ENCODE measurements around the gene KRAS.

KRAS gene

DNA sequence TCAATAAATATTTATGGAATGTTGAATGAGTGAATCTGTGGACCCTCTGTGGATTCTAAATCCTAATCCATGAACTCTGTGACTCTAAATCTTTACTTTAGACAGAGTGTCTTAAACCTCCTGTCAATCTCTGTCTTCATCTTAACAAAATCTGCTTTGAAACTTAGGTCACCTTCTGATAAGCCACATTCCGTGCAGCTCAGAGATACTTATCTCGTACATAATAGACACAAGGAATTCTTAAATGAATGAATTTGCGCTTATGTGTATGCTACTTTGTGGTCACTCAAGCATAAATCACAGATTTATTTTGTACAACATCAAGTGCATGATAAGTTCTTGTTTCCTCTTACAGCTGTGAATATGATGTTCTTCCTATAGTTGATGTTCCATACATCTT, 2.2 kb upstream of the KRAS start:
- Histone ChIP-seq H3K27me3 (ENCODE audit: control insufficient read depth in 3 of 3, insufficient read depth in 3 of 3, low read depth in 1 of 3, low read length in 3 of 3) (peaks cover 0 to 54% (median 5%) of the 10 kb centered on the region in 3 experiments), H3K9me3 (replicated peaks in 1 of 2; ENCODE audit: control insufficient read depth in 2 of 2, insufficient read depth in 1 of 2, low read depth in 1 of 2, low read length in 2 of 2) (peaks cover 0 to 5% of the 10 kb centered on the region in 2 donors), H2BK15ac (ENCODE audit: low read length) (no peak overlapping the region), H3K36me3 (replicated peaks in 1 of 2; ENCODE audit: control insufficient read depth in 2 of 2, insufficient read depth in 2 of 2, low read length in 2 of 2) (no peaks in the 10 kb centered on the region), H3K9ac (ENCODE audit: low read depth, low read length, poor library complexity) (no peak overlapping the region), H3K4me3 (ENCODE audit: low read length in 2 of 2) (no peak overlapping the region), H3K79me1 (ENCODE audit: low read depth, low read length) (peaks cover 3% of the 10 kb centered on the region), H3K23ac (ENCODE audit: low read depth, low read length, poor library complexity) (no peak overlapping the region), H2AK5ac (ENCODE audit: low read depth, low read length) (no peak overlapping the region), H3K4ac (ENCODE audit: low read length) (no peak overlapping the region), H3K18ac (ENCODE audit: low read length) (no peak overlapping the region), H3K14ac (ENCODE audit: low read length) (no peak overlapping the region), H4K8ac (ENCODE audit: low read depth, low read length) (no peak overlapping the region), H2BK12ac (ENCODE audit: low read length) (no peak overlapping the region), H3K4me1 (ENCODE audit: control insufficient read depth in 2 of 2, insufficient read depth in 1 of 2, low read depth in 1 of 2, low read length in 2 of 2) (peaks cover 5 to 10% of the 10 kb centered on the region in 2 donors), H2BK5ac (ENCODE audit: low read length) (no peak overlapping the region), H4K91ac (ENCODE audit: low read depth, low read length, poor library complexity) (no peak overlapping the region), H3K4me2 (ENCODE audit: insufficient read depth, low read length, poor library complexity, severe bottlenecking) (no peak overlapping the region), H2AFZ (ENCODE audit: low read length) (no peak overlapping the region), H2BK120ac (ENCODE audit: low read depth, low read length) (no peak overlapping the region), H3K27ac (replicated peaks; ENCODE audit: low read length) (no peak overlapping the region)
- WGBS, 2 donors (ENCODE audit: extremely low coverage in 2 of 2, insufficient read length in 2 of 2, insufficient replicate concordance in 1 of 2) = no CpG with 5 or more reads among the region's 3 CpGs
- no peak for DNase-seq (ENCODE audit: low spot score)

DNA sequence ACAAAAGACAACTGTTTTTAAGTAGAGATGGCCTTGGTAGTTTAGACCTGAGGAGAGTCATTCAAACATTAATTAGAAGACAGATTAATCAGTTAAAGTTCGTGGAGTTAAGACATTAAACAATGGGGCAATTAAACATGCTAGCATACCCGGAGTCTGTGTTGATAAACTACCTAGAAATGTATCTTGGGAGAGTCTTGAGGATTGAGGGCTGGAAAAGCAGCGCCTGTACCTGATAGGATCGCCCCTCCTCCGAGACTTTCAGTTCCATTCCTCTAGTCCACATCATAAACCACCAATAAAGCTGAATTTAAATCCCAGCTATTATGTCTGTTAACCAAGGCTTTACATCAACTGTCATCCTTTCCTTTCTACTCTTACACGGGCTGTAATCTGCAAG, 1.0 kb upstream of the KRAS start:
- peaks cover 3% of the 10 kb centered on the region for H3K79me1 ChIP-seq (ENCODE audit: low read depth, low read length)
- no peak overlapping the region for H3K9ac ChIP-seq (ENCODE audit: low read depth, low read length, poor library complexity)
- peak overlapping the region; percentile 93 for H2AFZ ChIP-seq (ENCODE audit: low read length)
- peak overlapping the region; percentile 83 for H3K4me2 ChIP-seq (ENCODE audit: insufficient read depth, low read length, poor library complexity, severe bottlenecking)
- H4K91ac ChIP-seq (ENCODE audit: low read depth, low read length, poor library complexity) = no peak overlapping the region
- H3K14ac ChIP-seq (ENCODE audit: low read length) = no peak overlapping the region
- H3K4me3 ChIP-seq (ENCODE audit: low read length in 2 of 2) = peak overlapping the region in 1 of 2 donors; percentile 75
- DNase-seq (ENCODE audit: low spot score) = no peak
- peaks cover 0 to 5% of the 10 kb centered on the region in 2 donors for H3K9me3 ChIP-seq (replicated peaks in 1 of 2; ENCODE audit: control insufficient read depth in 2 of 2, insufficient read depth in 1 of 2, low read depth in 1 of 2, low read length in 2 of 2)
- no peak overlapping the region for H2BK15ac ChIP-seq (ENCODE audit: low read length)
- H2BK5ac ChIP-seq (ENCODE audit: low read length) = no peak overlapping the region
- H3K4me1 ChIP-seq (ENCODE audit: control insufficient read depth in 2 of 2, insufficient read depth in 1 of 2, low read depth in 1 of 2, low read length in 2 of 2) = peaks cover 3 to 8% of the 10 kb centered on the region in 2 donors
- no peak overlapping the region for H3K4ac ChIP-seq (ENCODE audit: low read length)
- no peak overlapping the region for H2BK12ac ChIP-seq (ENCODE audit: low read length)
- H2BK120ac ChIP-seq (ENCODE audit: low read depth, low read length) = no peak overlapping the region
- H3K27ac ChIP-seq (replicated peaks; ENCODE audit: low read length) = no peak overlapping the region
- H3K27me3 ChIP-seq (ENCODE audit: control insufficient read depth in 3 of 3, insufficient read depth in 3 of 3, low read depth in 1 of 3, low read length in 3 of 3) = peaks cover 0 to 53% (median 5%) of the 10 kb centered on the region in 3 experiments
- no peak overlapping the region for H4K8ac ChIP-seq (ENCODE audit: low read depth, low read length)
- WGBS, 2 donors (ENCODE audit: extremely low coverage in 2 of 2, insufficient read length in 2 of 2, insufficient replicate concordance in 1 of 2) = no CpG with 5 or more reads among the region's 6 CpGs
- no peak overlapping the region for H3K23ac ChIP-seq (ENCODE audit: low read depth, low read length, poor library complexity)
- no peak overlapping the region for H2AK5ac ChIP-seq (ENCODE audit: low read depth, low read length)
- H3K18ac ChIP-seq (ENCODE audit: low read length) = no peak overlapping the region
- peaks cover 0 to 5% of the 10 kb centered on the region in 2 donors for H3K36me3 ChIP-seq (replicated peaks in 1 of 2; ENCODE audit: control insufficient read depth in 2 of 2, insufficient read depth in 2 of 2, low read length in 2 of 2)

DNA sequence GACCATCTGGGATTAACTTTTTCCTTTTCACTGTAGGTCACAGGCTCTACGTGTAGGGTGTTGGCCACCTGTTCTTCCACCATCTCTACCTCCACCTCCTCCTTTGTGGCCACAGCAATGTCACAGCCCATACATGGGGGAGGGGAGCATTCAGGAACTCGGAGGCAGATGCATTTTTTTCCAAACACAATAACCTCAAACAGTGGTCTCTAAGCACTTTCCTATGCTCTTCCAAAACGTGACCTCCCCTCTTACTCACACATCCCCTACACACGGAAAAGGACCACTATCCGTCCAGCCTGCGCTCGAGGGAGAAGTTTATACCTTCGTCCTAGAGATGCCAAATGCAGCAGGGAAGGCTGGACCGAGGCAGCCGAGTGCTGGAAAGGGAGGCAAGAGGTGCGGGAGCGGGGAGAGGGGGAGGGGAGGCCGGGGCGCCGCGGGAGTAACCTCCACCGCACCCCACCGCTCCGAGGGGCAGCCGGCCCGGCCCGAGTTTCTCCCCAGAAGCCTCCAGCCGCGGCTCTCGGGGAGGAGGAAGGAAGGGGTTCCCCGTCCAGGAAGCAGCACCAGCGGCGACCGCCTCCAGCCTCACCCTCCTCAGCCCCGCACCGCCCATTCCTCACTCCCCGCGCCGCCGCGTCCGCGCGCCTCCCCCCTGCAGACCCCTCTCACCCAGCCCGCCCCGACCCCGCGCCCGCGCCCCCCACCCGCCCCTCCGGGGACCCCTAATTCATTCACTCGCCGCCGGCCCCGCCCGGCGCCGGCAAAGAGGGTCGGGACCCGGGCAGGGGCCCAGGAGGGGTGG, 594 bp downstream of the KRAS start:
- peak; percentile 27 for DNase-seq (ENCODE audit: low spot score)
- Histone ChIP-seq H3K79me1 (ENCODE audit: low read depth, low read length) (peaks cover 3% of the 10 kb centered on the region), H3K9me3 (replicated peaks in 1 of 2; ENCODE audit: control insufficient read depth in 2 of 2, insufficient read depth in 1 of 2, low read depth in 1 of 2, low read length in 2 of 2) (peaks cover 0 to 5% of the 10 kb centered on the region in 2 donors), H3K36me3 (replicated peaks in 1 of 2; ENCODE audit: control insufficient read depth in 2 of 2, insufficient read depth in 2 of 2, low read length in 2 of 2) (peaks cover 0 to 6% of the 10 kb centered on the region in 2 donors), H3K9ac (ENCODE audit: low read depth, low read length, poor library complexity) (peak overlapping the region; percentile 95), H3K18ac (ENCODE audit: low read length) (peak overlapping the region; percentile 99), H3K4me3 (ENCODE audit: low read length in 2 of 2) (peak overlapping the region; percentile 75 to 97), H2AFZ (ENCODE audit: low read length) (peak overlapping the region; percentile 93), H3K4me2 (ENCODE audit: insufficient read depth, low read length, poor library complexity, severe bottlenecking) (peak overlapping the region; percentile 69), H3K14ac (ENCODE audit: low read length) (peak overlapping the region; percentile 79), H2BK12ac (ENCODE audit: low read length) (peak overlapping the region; percentile 53), H3K27ac (replicated peaks; ENCODE audit: low read length) (peak overlapping the region; percentile 85), H2BK15ac (ENCODE audit: low read length) (peak overlapping the region; percentile 87), H3K4me1 (ENCODE audit: control insufficient read depth in 2 of 2, insufficient read depth in 1 of 2, low read depth in 1 of 2, low read length in 2 of 2) (peaks cover 3 to 6% of the 10 kb centered on the region in 2 donors), H2BK5ac (ENCODE audit: low read length) (peak overlapping the region; percentile 62), H3K27me3 (ENCODE audit: control insufficient read depth in 3 of 3, insufficient read depth in 3 of 3, low read depth in 1 of 3, low read length in 3 of 3) (peaks cover 0 to 37% (median 5%) of the 10 kb centered on the region in 3 experiments), H4K8ac (ENCODE audit: low read depth, low read length) (peak overlapping the region; percentile 57), H2BK120ac (ENCODE audit: low read depth, low read length) (no peak overlapping the region), H3K23ac (ENCODE audit: low read depth, low read length, poor library complexity) (peak overlapping the region; percentile 86), H2AK5ac (ENCODE audit: low read depth, low read length) (peak overlapping the region; percentile 74), H3K4ac (ENCODE audit: low read length) (no peak overlapping the region), H4K91ac (ENCODE audit: low read depth, low read length, poor library complexity) (no peak overlapping the region)
- no CpG with 5 or more reads among the region's 56 CpGs for WGBS, 2 donors (ENCODE audit: extremely low coverage in 2 of 2, insufficient read length in 2 of 2, insufficient replicate concordance in 1 of 2)

DNA sequence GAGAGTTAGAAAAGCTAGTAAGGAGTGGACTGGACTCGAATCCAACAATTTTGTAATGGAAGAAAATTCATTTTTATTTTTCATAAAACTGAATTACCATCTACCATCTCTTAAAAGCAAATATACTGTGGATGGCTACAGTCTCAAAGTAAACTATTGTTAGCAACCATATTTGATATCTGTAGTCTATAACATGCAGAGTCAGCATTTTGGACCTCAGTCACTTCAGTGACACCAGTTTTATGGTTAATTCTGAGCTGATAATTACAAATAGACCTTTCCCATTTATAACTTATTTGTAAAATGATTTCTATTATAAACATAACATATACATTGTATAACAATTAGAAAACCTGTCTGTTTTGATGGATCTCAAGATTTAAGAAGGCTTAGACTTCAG, 2.0 kb downstream of the KRAS start:
- DNase-seq (ENCODE audit: low spot score) = no peak
- Histone ChIP-seq H3K9me3 (replicated peaks in 1 of 2; ENCODE audit: control insufficient read depth in 2 of 2, insufficient read depth in 1 of 2, low read depth in 1 of 2, low read length in 2 of 2) (peaks cover 0 to 5% of the 10 kb centered on the region in 2 donors), H3K79me1 (ENCODE audit: low read depth, low read length) (peaks cover 3% of the 10 kb centered on the region), H4K8ac (ENCODE audit: low read depth, low read length) (no peak overlapping the region), H3K4me3 (ENCODE audit: low read length in 2 of 2) (no peak overlapping the region), H2BK120ac (ENCODE audit: low read depth, low read length) (no peak overlapping the region), H2AK5ac (ENCODE audit: low read depth, low read length) (no peak overlapping the region), H2AFZ (ENCODE audit: low read length) (no peak overlapping the region), H4K91ac (ENCODE audit: low read depth, low read length, poor library complexity) (no peak overlapping the region), H2BK5ac (ENCODE audit: low read length) (no peak overlapping the region), H3K14ac (ENCODE audit: low read length) (no peak overlapping the region), H3K4me2 (ENCODE audit: insufficient read depth, low read length, poor library complexity, severe bottlenecking) (no peak overlapping the region), H2BK15ac (ENCODE audit: low read length) (no peak overlapping the region), H3K9ac (ENCODE audit: low read depth, low read length, poor library complexity) (no peak overlapping the region), H2BK12ac (ENCODE audit: low read length) (no peak overlapping the region), H3K27ac (replicated peaks; ENCODE audit: low read length) (no peak overlapping the region), H3K36me3 (replicated peaks in 1 of 2; ENCODE audit: control insufficient read depth in 2 of 2, insufficient read depth in 2 of 2, low read length in 2 of 2) (peaks cover 0 to 19% of the 10 kb centered on the region in 2 donors), H3K18ac (ENCODE audit: low read length) (no peak overlapping the region), H3K4ac (ENCODE audit: low read length) (no peak overlapping the region), H3K4me1 (ENCODE audit: control insufficient read depth in 2 of 2, insufficient read depth in 1 of 2, low read depth in 1 of 2, low read length in 2 of 2) (peaks cover 3 to 6% of the 10 kb centered on the region in 2 donors), H3K23ac (ENCODE audit: low read depth, low read length, poor library complexity) (no peak overlapping the region), H3K27me3 (ENCODE audit: control insufficient read depth in 3 of 3, insufficient read depth in 3 of 3, low read depth in 1 of 3, low read length in 3 of 3) (peaks cover 0 to 24% (median 5%) of the 10 kb centered on the region in 3 experiments)
- no CpG with 5 or more reads among the region's 1 CpG for WGBS, 2 donors (ENCODE audit: extremely low coverage in 2 of 2, insufficient read length in 2 of 2, insufficient replicate concordance in 1 of 2)

All from neuronal stem cell (in vitro differentiated cells).